SK-N-SH treated with all-trans-retinoic acid at 6 μM for 48 hours (cell line): ENCODE data around the gene MPDZ.

ENCODE experiments used
- ARNTL ChIP-seq: fragments of 450-650 bp; formaldehyde crosslinking; IDR thresholded peaks from 2 replicates; pipeline ENCODE4 v1.5.0; 2020; ENCODE audit warnings: low read depth, mild to moderate bottlenecking, moderate library complexity, borderline replicate concordance
- ESRRG ChIP-seq: fragments of 250-450 bp; sonication (Bioruptor Pico); IDR thresholded peaks from 2 replicates; pipeline ENCODE4 v1.6.1; 2021; ENCODE audit warnings: mild to moderate bottlenecking
- ISL1 ChIP-seq: fragments of 250-450 bp; sonication (Bioruptor Pico); IDR thresholded peaks from 2 replicates; pipeline ENCODE4 v2.1.2; 2022; ENCODE audit warnings: mild to moderate bottlenecking, moderate library complexity
- RARB ChIP-seq: fragments of 250-450 bp; sonication (Bioruptor Pico); IDR thresholded peaks from 2 replicates; pipeline ENCODE4 v1.8.0; 2021; ENCODE audit warnings: mild to moderate bottlenecking, moderate library complexity
- ZC3H10 ChIP-seq: fragments of 250-450 bp; sonication (Bioruptor Pico); IDR thresholded peaks from 2 replicates; pipeline ENCODE4 v1.5.1; 2021; ENCODE audit warnings: mild to moderate bottlenecking, moderate library complexity
- ZFP3 ChIP-seq: fragments of 250-450 bp; sonication (Bioruptor Pico); IDR thresholded peaks from 2 replicates; pipeline ENCODE4 v1.5.0; 2020; ENCODE audit warnings: mild to moderate bottlenecking, moderate library complexity
- ZNF565 ChIP-seq: fragments of 450-650 bp; formaldehyde crosslinking; conservative IDR thresholded peaks from 2 replicates; pipeline ENCODE4 v1.5.0; 2020; ENCODE audit warnings: low read depth, mild to moderate bottlenecking, moderate library complexity
- ZNF8 ChIP-seq: fragments of 450-650 bp; formaldehyde crosslinking; IDR thresholded peaks from 2 replicates; pipeline ENCODE4 v1.5.0; 2020; ENCODE audit warnings: mild to moderate bottlenecking, moderate library complexity
- TF ChIP-seq, protein P1 (sequence below): fragments of 250-450 bp; sonication (Bioruptor Pico); IDR thresholded peaks from 2 replicates; pipeline ENCODE4 v1.5.1; 2020; ENCODE audit warnings: low read depth, mild to moderate bottlenecking, moderate library complexity
- TF ChIP-seq, protein P2 (sequence below): fragments of 250-450 bp; sonication (Bioruptor Pico); IDR thresholded peaks from 2 replicates; pipeline ENCODE4 v1.5.0; 2020; ENCODE audit warnings: mild to moderate bottlenecking, moderate library complexity
- TF ChIP-seq, protein P3 (sequence below): fragments of 250-450 bp; sonication (Bioruptor Pico); IDR thresholded peaks from 2 replicates; pipeline ENCODE4 v1.8.0; 2020; ENCODE audit warnings: mild to moderate bottlenecking, moderate library complexity, borderline replicate concordance
- TF ChIP-seq, protein P4 (sequence below): fragments of 250-450 bp; sonication (Bioruptor Pico); IDR thresholded peaks from 2 replicates; pipeline ENCODE4 v1.8.0; 2021; ENCODE audit warnings: low read depth, mild to moderate bottlenecking, moderate library complexity, borderline replicate concordance

DNA sequence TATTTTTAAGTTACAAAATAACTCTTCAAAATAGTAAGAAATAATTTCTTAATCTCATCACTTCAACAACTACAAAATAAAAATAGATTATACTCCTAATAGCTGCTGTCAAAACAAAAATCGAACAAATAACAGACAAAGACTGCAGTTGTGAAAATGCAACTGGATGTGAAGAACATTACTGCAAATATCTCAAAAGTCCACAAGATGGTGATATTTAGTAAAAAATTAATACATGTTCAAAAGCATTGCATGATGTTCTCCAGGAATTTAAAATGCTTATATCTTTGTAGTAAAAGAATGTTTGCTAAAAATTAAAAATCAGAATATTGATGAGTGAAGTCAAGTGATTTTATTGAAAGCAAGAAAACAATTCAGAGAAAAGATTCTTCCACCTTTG, 66.2 kb downstream of the MPDZ start:
- TF ChIP-seq ZNF8 (CRISPR knock-in tag) (no peak), ISL1 (CRISPR knock-in tag) (no peak), RARB (CRISPR knock-in tag) (no peak), ESRRG (CRISPR knock-in tag) (no peak), ZC3H10 (CRISPR knock-in tag) (no peak), ZNF565 (CRISPR knock-in tag) (no peak), ZFP3 (CRISPR knock-in tag) (no peak), ARNTL (CRISPR knock-in tag) (no peak)
- TF ChIP-seq, protein P1, sequence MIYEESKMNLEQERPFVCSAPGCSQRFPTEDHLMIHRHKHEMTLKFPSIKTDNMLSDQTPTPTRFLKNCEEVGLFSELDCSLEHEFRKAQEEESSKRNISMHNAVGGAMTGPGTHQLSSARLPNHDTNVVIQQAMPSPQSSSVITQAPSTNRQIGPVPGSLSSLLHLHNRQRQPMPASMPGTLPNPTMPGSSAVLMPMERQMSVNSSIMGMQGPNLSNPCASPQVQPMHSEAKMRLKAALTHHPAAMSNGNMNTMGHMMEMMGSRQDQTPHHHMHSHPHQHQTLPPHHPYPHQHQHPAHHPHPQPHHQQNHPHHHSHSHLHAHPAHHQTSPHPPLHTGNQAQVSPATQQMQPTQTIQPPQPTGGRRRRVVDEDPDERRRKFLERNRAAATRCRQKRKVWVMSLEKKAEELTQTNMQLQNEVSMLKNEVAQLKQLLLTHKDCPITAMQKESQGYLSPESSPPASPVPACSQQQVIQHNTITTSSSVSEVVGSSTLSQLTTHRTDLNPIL (CRISPR knock-in tag): no peak
- TF ChIP-seq, protein P2, sequence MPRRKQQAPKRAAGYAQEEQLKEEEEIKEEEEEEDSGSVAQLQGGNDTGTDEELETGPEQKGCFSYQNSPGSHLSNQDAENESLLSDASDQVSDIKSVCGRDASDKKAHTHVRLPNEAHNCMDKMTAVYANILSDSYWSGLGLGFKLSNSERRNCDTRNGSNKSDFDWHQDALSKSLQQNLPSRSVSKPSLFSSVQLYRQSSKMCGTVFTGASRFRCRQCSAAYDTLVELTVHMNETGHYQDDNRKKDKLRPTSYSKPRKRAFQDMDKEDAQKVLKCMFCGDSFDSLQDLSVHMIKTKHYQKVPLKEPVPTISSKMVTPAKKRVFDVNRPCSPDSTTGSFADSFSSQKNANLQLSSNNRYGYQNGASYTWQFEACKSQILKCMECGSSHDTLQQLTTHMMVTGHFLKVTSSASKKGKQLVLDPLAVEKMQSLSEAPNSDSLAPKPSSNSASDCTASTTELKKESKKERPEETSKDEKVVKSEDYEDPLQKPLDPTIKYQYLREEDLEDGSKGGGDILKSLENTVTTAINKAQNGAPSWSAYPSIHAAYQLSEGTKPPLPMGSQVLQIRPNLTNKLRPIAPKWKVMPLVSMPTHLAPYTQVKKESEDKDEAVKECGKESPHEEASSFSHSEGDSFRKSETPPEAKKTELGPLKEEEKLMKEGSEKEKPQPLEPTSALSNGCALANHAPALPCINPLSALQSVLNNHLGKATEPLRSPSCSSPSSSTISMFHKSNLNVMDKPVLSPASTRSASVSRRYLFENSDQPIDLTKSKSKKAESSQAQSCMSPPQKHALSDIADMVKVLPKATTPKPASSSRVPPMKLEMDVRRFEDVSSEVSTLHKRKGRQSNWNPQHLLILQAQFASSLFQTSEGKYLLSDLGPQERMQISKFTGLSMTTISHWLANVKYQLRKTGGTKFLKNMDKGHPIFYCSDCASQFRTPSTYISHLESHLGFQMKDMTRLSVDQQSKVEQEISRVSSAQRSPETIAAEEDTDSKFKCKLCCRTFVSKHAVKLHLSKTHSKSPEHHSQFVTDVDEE (CRISPR knock-in tag): no peak
- TF ChIP-seq, protein P3, sequence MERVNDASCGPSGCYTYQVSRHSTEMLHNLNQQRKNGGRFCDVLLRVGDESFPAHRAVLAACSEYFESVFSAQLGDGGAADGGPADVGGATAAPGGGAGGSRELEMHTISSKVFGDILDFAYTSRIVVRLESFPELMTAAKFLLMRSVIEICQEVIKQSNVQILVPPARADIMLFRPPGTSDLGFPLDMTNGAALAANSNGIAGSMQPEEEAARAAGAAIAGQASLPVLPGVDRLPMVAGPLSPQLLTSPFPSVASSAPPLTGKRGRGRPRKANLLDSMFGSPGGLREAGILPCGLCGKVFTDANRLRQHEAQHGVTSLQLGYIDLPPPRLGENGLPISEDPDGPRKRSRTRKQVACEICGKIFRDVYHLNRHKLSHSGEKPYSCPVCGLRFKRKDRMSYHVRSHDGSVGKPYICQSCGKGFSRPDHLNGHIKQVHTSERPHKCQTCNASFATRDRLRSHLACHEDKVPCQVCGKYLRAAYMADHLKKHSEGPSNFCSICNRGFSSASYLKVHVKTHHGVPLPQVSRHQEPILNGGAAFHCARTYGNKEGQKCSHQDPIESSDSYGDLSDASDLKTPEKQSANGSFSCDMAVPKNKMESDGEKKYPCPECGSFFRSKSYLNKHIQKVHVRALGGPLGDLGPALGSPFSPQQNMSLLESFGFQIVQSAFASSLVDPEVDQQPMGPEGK (CRISPR knock-in tag): no peak
- TF ChIP-seq, protein P4, sequence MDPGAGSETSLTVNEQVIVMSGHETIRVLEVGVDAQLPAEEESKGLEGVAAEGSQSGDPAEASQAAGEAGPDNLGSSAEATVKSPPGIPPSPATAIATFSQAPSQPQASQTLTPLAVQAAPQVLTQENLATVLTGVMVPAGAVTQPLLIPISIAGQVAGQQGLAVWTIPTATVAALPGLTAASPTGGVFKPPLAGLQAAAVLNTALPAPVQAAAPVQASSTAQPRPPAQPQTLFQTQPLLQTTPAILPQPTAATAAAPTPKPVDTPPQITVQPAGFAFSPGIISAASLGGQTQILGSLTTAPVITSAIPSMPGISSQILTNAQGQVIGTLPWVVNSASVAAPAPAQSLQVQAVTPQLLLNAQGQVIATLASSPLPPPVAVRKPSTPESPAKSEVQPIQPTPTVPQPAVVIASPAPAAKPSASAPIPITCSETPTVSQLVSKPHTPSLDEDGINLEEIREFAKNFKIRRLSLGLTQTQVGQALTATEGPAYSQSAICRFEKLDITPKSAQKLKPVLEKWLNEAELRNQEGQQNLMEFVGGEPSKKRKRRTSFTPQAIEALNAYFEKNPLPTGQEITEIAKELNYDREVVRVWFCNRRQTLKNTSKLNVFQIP (CRISPR knock-in tag): no peak
